PC-3 (cell line): ENCODE measurements around the gene GAS2L1.

ENCODE experiments used
- EZH2 ChIP-seq: fragments of 300-600 bp; sonication (generic); IDR thresholded peaks from one replicate; pipeline ENCODE4 v1.6.1; 2017; ENCODE audit warnings: antibody characterized with exemption, mild to moderate bottlenecking, low read length; ENCODE audit not compliant: unreplicated experiment
- EZH2phosphoT487 ChIP-seq: fragments of 300-600 bp; sonication (generic); IDR thresholded peaks from 2 replicates; pipeline ENCODE4 v1.6.1; 2018; ENCODE audit warnings: mild to moderate bottlenecking, antibody characterized with exemption, low read length, borderline replicate concordance
- TF ChIP-seq, protein P1 (sequence below): fragments of 300-600 bp; sonication (generic); conservative IDR thresholded peaks from 2 replicates; pipeline ENCODE4 v1.5.1; 2017; ENCODE audit warnings: antibody characterized with exemption, low read depth, mild to moderate bottlenecking, low read length

DNA sequence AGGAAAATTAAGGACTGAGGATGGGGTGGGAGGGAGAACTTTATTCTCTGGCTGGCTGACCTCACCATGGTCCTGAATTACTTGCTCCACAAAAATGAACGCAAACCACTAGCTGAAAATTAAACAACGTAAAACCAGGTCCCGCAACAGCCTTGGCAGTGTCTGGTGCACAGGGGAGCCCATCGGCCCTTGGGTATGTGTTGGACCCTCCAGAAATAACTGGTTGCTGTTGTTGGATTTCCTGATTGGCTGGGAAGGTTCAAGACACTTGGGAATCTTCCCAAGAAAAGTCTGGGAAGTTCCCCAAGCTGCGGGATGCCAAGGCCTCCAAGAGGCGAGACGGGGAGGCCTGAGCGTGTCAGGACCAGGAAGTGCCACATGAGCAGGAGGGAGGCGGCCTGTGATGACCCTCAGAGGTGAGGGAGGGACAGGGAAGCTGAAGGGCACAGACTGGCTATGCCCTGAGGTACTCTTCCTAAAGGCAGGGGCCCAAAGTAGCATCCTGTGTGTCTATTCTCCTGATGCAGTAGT is 19.4 kb downstream of the GAS2L1 start:
- TF ChIP-seq, protein P1, sequence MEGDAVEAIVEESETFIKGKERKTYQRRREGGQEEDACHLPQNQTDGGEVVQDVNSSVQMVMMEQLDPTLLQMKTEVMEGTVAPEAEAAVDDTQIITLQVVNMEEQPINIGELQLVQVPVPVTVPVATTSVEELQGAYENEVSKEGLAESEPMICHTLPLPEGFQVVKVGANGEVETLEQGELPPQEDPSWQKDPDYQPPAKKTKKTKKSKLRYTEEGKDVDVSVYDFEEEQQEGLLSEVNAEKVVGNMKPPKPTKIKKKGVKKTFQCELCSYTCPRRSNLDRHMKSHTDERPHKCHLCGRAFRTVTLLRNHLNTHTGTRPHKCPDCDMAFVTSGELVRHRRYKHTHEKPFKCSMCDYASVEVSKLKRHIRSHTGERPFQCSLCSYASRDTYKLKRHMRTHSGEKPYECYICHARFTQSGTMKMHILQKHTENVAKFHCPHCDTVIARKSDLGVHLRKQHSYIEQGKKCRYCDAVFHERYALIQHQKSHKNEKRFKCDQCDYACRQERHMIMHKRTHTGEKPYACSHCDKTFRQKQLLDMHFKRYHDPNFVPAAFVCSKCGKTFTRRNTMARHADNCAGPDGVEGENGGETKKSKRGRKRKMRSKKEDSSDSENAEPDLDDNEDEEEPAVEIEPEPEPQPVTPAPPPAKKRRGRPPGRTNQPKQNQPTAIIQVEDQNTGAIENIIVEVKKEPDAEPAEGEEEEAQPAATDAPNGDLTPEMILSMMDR: no peak
- TF ChIP-seq EZH2phosphoT487 (no peak), EZH2 (no peak)
